Subcutaneous adipose tissue (tissue), 4 donors: ENCODE results near the gene CABCOCO1. TPM values are rescaled to one million over a fixed set of nuclear protein-coding genes. Genes with fewer than 3 reads are reported as not detected.

Experiments
- CTCF ChIP-seq: fragments of 450-650 bp; IDR thresholded peaks from one replicate; pipeline ENCODE4 v1.5.1; 2016; ENCODE audit warnings: low read depth, mild to moderate bottlenecking, control low read depth, antibody characterized with exemption, moderate library complexity
- total RNA-seq, 4 donors: library from RNA; depleted of rRNA; stranded (reverse); fragments of >200 nt; gene quantifications; one replicate each; pipeline ENCODE4 v1.1.0, GENCODE V29; 2016

The CABCOCO1 gene
- total RNA-seq, 4 donors from 2014 or later, result 0.22 to 0.82 TPM; not detected in 2

- TF ChIP-seq CTCF, result no peak
Observed at GRCh38 chr10:61735882-61736281, 73.2 kb downstream of the CABCOCO1 start.

GRCh38 chr10:61742812-61743211 lies 80.1 kb downstream of the CABCOCO1 start:
- no peak for TF ChIP-seq CTCF

- TF ChIP-seq CTCF, result no peak
Observed at GRCh38 chr10:61744469-61744868, 81.7 kb downstream of the CABCOCO1 start.

GRCh38 chr10:61746377-61746776 lies 83.6 kb downstream of the CABCOCO1 start:
- no peak for TF ChIP-seq CTCF

- TF ChIP-seq CTCF, result no peak
Observed at GRCh38 chr10:61747307-61747706, 84.6 kb downstream of the CABCOCO1 start.

- no peak for TF ChIP-seq CTCF
Observed at GRCh38 chr10:61749291-61749690, 86.6 kb downstream of the CABCOCO1 start.

GRCh38 chr10:61750943-61751471 lies 88.3 kb downstream of the CABCOCO1 start:
- no peak for TF ChIP-seq CTCF
